ENCODE data around the gene CYP2A7.
"Not testable (repeated sequence)": the region's sequence is repeated elsewhere in the genome, so short reads cannot be mapped to it uniquely, and the experiment has no call there.

GRCh38 chr19:40901975-40902750 lies 20.1 kb upstream of the CYP2A7 start:
- not testable (repeated sequence) for TF ChIP-seq CTCF, EP300 (IDR thresholded peaks at IDR 0.05)

All from esophagus muscularis mucosa (tissue), 3 donors.